GM12865 (cell line): Measurements from ENCODE around the gene CCT5.

Source experiments
- DNase-seq: peaks from one replicate; pipeline ENCODE4 v3.0.0; 2010; ENCODE audit warnings: low read depth
- H3K4me3 ChIP-seq: 2 replicates; pipeline ENCODE4 v1.5.1; 2011; ENCODE audit warnings: mild to moderate bottlenecking, low read depth, low read length, control low read depth
- TF ChIP-seq, protein P1 (sequence below): IDR thresholded peaks from 2 replicates; pipeline ENCODE4 v1.5.1; 2011; ENCODE audit warnings: low read length, control low read depth, low read depth, inconsistent platforms; ENCODE audit not compliant: insufficient read depth; ENCODE audit errors: missing control alignments

Gene CCT5

DNA sequence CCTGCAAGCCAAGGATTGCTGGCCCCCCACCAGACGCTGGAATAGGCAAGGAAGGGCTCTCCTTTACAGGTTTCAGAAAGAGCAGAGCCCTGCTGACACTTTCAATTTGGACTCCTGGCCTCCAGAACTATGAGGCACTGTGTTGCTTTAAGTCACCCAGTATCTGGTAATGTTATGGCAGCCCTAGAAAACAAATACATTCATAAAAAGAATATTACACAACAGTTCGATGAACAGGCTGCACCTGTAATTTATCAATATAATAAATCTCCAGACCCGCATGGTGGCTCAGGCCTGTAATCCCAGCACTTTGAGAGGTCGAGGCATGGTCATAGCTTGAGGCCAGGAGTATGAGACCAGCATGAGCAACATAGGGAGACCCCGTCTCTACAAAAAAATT, 50.2 kb downstream of the CCT5 start:
- no peak overlapping the region for H3K4me3 ChIP-seq
- TF ChIP-seq, protein P1, sequence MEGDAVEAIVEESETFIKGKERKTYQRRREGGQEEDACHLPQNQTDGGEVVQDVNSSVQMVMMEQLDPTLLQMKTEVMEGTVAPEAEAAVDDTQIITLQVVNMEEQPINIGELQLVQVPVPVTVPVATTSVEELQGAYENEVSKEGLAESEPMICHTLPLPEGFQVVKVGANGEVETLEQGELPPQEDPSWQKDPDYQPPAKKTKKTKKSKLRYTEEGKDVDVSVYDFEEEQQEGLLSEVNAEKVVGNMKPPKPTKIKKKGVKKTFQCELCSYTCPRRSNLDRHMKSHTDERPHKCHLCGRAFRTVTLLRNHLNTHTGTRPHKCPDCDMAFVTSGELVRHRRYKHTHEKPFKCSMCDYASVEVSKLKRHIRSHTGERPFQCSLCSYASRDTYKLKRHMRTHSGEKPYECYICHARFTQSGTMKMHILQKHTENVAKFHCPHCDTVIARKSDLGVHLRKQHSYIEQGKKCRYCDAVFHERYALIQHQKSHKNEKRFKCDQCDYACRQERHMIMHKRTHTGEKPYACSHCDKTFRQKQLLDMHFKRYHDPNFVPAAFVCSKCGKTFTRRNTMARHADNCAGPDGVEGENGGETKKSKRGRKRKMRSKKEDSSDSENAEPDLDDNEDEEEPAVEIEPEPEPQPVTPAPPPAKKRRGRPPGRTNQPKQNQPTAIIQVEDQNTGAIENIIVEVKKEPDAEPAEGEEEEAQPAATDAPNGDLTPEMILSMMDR = no peak
- no peak for DNase-seq

DNA sequence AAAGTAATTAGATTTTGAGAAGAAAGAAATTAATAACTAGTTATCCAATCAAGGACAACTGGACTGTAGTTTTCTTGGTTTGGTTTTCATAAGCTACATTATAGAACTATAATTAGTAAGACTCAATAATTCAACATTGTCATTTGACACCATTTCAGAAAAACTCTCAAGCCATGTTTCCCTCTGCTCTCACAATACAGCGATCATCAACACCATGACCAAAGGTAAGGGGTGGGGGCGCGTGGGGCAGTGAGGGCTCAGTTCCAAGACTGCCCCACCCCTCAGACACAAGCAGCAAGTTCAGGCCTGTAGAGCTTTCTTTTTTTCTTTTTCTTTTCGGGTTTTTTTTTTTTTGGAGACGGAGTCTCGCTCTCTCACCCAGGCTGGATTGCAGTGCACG, 51.2 kb downstream of the CCT5 start:
- no peak overlapping the region for H3K4me3 ChIP-seq
- TF ChIP-seq, protein P1 = no peak
- no peak for DNase-seq

DNA sequence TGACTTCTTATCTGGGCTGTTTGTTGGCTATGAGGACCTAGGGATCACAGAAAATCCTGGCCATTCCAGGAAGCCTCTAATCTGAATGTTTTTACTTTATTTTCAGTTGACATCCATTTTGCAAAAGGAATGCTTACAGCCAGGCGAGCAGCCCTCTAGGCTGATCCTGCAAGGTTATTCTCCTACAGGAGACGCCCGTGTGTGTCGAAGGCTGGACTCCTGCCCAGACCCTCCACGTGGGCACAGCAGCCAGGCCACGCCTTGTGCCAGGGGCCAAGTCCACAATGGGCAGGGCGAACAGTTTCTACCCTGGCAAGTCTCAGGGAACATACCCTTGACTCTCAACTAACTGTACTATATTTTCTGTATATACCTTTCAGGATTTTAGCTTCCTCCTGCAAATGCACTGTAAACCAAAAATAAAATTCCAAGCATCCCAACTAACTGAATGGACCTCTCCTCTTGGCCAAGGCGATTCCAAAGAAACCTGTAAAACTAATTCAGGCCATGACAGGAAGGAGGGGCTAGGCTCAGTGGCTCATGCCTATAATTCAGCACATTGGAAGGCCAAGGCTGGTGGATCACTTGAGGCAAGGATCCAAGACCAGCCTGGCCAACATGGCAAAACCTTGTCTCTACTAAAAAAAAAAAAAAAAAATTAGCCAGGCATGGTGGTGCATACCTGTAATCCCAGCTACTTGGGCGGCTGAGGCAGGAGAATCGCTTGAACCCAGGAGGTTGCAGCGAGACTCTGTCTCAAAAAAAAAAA, 51.9 kb downstream of the CCT5 start:
- DNase-seq = no peak
- no peak overlapping the region for H3K4me3 ChIP-seq

DNA sequence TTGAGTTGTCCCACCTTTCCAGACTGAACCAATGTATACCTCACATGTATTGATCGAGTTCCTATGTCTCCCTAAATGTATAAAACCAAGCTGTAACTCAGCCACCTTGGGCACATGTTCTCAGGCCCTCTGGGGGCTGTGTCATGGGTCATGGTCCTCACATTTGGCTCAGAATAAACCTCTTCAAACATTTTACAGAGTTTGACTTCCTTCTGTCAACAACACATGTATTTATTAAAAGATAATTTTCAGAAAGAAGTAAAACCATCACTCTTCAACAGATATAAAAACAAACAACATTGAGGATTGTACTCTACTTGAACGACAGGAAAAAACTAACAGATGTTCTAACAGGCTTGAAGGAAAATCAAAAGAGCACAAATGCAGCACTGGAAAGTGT, 53.1 kb downstream of the CCT5 start:
- DNase-seq = no peak
- H3K4me3 ChIP-seq = no peak overlapping the region
- TF ChIP-seq, protein P1 = no peak

More for the DNA sequence above, 51.9 kb downstream of the CCT5 start:
- TF ChIP-seq, protein P1 = no peak

DNA sequence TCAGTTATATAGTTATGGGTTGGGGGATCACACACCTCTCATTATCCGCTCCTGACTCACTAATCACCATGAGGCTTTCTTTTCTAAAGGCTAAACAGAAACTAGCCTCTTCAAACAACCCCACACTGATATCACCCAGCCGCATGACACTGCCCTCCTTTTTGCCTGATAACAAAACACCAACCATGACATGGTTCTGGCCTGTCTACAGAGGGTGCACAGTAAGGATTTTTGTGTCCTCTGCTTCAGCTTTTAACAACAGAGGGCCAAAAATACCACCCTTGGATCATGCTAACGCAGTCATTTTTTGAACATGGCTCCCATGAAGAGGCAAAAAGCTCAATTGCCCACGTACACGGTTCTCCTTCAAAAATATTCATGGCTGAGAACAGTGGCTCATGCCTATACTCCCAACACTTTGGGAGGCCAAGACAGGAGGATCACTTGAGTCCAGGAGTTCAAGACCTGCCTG, 53.7 kb downstream of the CCT5 start:
- no peak overlapping the region for H3K4me3 ChIP-seq
- TF ChIP-seq, protein P1 = no peak
- no peak for DNase-seq

DNA sequence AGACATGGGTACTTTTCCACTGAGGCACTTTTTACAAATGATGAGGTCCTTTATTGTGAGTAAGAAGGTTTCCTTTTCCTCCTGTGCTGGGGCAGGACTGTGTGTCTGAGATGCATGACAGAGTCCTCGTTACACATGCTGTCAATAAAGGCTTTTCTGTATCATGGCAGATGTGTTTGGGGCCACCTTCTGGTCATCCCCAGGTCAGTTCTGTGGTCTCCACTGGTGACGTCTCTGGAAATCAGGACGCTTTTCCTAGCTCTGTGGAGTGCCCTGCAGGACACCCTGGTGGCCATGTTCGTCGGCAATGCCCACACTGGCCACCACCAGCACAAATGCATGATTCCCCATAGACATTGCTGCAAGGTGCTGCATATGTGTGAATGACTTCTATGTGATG, 54.9 kb downstream of the CCT5 start:
- TF ChIP-seq, protein P1 = no peak
- no peak for DNase-seq
- no peak overlapping the region for H3K4me3 ChIP-seq

DNA sequence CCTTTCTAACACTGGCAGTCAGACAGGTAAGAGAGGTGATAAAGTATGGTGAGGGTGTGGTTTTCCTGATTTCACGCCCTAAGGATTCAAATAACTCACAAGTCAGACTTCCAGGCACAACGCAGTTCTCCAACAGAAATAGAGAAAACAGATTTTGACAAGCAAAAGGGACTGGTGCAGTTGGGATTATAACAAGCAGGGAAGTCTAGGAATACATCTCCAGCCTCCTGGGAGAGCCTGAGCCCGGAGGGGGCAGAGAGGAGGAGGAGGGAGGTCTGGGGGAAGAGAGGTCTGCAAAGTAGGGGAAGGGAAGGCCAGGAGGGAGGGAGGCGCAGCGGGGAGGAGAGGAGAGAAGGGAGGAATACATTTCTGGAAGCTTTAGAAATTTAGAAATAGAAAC, 56.0 kb downstream of the CCT5 start:
- DNase-seq = no peak
- H3K4me3 ChIP-seq = no peak overlapping the region

More for the DNA sequence above, 56.0 kb downstream of the CCT5 start:
- TF ChIP-seq, protein P1 = no peak
